ENCODE results near the gene NBPF1. TPM values are rescaled to one million over a fixed set of nuclear protein-coding genes. Genes with fewer than 3 reads are reported as not detected.
"Not testable (repeated sequence)": the region's sequence is repeated elsewhere in the genome, so short reads cannot be mapped to it uniquely, and the experiment has no call there.

NBPF1 gene
- 11.7 TPM for total RNA-seq
- long read RNA-seq, partial matches to known transcripts, result 0 of 13 reads
- long read RNA-seq, other reads (novel, unspliced or antisense), result 9 of 13 reads

DNA sequence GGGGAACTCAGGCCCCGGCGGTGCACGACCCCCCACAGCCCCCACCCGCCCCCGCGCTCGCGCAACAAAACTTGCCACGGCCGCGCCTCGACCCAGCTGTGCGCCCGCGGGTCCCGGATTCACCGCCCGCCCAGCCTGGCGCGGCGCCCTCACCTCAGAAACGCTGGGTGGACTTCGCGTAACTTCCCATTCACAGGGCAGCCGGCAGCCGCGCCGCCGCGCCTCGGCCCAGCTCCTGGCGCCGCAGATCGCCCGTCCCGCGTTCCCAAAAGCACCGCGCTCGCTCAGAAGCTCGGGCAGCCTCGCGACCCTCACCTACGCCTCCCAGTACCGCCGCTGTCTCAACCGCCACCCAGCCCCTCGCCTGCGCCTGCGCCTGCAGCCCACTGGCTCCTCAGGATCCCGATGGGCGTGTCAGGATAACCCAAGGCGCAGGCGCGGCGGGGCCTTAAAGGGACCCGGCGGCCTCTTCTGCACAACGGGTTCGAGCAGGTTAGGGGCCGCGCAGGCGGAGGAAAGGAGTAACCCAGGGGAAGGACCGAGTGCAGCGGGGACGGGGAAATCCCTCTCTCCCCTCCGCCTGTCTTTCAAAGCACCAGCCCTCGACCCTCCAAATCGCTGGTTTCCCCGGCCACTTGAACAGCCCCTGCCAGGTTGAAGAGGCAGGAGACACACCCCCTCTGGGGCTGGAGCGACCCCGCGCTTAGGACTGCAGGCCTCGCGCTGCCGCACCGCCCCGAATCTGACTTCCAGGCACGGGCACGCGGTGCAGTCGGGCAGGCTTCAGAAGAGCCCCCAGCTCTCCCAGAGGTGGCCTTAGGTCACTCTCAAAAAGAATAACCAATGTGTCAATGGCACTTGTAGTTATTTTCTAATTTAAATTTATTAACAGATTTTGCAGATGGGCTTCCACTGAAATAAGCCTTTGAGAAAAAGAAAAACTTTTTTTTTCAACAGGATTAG lies at the start of gene NBPF1:
NBPF1 (minus strand) TSS at position 380 of the 963 bp plus-strand sequence.
- DNase-seq (peak; percentile 99), ATAC-seq (ENCODE audit: poor library complexity) (peak; percentile 99)
- intact Hi-C loops (cut with DNase I), result loop anchor here (10.0 kb wide), 1 partner anchor 169 kb away; the partner anchor contains the start of gene NECAP2

DNA sequence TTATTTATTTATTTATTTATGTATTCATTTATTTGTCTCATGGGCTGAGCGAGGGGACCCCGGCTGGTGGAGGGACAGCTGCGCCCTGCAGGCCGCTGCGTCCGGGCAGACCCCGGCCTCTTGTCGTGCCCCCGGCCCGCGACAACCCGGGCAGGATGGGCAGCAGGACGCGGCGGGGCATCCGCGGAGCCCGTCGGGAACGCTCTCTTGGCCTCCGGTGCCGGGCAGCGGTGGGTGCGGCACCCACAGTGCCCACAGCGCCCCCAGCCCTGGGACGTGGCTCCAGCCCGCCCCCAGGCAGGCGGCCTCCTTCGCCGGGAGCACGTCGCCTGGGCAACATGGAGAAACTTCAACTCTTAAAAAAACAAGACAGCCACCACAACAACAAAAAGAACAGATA lies 44.9 kb upstream of the NBPF1 start:
- ATAC-seq (ENCODE audit: poor library complexity); intact Hi-C loops (cut with DNase I); DNase-seq: not testable (repeated sequence)

DNA sequence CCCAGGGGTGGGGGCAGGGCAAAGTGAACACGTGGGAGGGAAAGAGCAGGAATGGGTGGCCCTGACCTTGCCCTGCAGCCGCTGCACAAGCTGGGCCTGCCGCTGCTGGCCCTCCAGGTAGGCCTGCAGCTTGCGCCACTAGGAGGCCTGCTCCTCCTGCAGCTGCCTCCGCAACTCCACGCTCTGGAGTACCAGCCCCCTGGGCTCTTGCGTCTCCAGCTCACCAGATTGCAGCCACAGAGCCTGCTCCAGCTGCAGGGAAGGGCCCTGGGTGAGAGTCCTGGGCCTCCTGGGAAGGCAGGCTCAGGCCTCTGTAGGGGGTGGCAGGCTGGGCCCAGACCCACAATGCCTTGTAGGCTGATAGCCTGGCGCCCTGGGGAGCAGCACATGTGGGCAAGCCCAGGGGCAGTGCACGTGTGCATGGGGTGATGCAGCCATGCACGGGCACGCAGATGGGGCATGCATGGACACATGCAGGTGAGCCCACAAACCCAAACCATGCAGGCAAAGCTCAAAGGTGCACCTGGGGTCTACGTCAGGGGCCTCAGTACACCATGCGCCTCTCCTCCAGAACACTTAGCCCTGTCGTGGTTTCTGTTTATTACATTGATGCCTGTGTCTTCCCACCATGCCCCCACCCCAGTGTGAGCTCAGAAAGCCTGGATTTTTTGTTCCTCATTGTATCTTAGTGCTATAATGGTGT lies 43.8 kb upstream of the NBPF1 start:
- intact Hi-C loops (cut with DNase I); ATAC-seq (ENCODE audit: poor library complexity); DNase-seq: not testable (repeated sequence)

DNA sequence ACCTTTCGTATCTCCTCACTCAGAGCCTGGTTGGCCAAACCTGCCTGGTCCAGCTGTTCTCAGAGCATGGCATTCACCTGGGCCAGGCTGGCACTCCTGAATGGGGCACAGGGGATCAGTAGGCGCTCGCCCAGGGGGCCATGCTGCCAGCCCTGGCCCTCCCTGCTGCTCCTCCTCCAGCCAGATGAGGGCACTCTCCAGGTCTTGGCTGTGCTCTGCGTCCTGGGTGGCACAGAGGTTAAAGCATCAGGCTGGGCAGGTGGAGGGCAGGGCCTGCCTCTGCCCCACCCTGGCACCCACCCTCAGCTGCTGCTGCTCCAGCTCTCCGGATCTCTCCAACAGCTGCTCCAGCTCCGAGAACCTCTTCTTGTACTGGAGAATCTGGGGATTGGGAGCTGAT lies 43.2 kb upstream of the NBPF1 start:
- intact Hi-C loops (cut with DNase I); DNase-seq; ATAC-seq (ENCODE audit: poor library complexity): not testable (repeated sequence)

DNA sequence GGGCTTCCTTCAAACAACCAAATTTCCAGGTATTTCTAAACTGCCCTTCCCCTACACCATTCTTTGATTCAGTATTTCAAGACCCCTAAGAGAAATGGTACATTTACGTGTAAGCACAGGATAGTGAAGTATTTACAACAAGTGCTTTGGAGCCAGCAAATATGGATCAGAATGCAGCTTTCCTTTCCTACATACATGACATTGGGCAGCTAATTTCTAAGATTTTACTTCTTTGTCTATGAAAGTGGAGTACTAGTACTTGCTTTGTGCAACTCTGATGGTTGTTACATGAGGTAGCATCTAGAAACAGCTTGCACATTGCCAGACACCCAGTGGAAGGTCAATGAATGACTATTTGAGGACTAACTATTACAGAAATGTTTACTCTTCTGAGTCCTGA lies 38.2 kb upstream of the NBPF1 start:
- ATAC-seq (ENCODE audit: poor library complexity); DNase-seq; intact Hi-C loops (cut with DNase I): not testable (repeated sequence)

DNA sequence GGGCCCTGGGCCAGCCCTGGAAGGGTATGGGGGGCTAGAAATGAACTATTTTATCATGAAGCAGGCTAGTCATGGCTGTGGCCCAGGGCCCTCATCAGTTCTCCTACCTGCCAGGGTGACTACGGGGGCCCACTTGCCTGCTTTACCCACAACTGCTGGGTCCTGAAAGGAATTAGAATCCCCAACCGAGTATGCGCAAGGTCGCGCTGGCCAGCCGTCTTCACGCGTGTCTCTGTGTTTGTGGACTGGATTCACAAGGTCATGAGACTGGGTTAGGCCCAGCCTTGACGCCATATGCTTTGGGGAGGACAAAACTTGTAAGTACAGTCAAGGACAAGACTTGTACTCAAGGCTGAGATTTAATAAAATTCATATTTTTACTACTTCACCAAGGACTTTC lies 36.6 kb upstream of the NBPF1 start:
- intact Hi-C loops (cut with DNase I); ATAC-seq (ENCODE audit: poor library complexity); DNase-seq: not testable (repeated sequence)

DNA sequence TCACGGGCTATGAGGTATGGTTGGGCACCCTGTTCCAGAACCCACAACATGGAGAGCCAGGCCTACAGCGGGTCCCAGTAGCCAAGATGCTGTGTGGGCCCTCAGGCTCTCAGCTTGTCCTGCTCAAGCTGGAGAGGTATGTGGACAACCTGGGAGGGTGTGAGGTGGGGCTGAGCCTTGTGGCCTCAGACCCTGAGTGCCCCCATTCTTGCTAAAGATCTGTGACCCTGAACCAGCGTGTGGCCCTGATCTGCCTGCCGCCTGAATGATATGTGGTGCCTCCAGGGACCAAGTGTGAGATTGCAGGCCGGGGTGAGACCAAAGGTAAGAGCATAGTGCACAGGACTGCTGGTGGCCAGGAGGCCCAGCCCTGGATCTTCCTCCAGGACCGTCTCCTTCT lies 36.0 kb upstream of the NBPF1 start:
- intact Hi-C loops (cut with DNase I); ATAC-seq (ENCODE audit: poor library complexity): not testable (repeated sequence)
- peak; percentile 37 for DNase-seq

DNA sequence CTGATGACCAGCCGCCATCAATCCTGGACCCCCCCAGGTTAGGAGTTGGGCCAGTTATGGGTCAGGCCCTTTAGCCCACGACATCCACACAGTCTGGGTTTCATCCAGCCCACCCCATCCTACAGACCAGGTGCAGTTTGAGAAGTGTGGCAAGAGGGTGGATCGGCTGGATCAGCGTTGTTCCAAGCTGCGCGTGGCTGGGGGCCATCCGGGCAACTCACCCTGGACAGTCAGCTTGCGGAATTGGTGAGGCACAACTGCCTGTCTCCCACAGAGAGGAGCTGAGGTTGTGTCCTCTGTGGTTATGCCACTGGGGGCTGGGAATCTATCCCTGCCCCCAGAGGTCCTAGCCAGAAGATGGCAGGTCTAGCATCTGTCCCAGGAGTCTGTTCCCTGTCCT lies 35.4 kb upstream of the NBPF1 start:
- ATAC-seq (ENCODE audit: poor library complexity); intact Hi-C loops (cut with DNase I); DNase-seq: not testable (repeated sequence)

DNA sequence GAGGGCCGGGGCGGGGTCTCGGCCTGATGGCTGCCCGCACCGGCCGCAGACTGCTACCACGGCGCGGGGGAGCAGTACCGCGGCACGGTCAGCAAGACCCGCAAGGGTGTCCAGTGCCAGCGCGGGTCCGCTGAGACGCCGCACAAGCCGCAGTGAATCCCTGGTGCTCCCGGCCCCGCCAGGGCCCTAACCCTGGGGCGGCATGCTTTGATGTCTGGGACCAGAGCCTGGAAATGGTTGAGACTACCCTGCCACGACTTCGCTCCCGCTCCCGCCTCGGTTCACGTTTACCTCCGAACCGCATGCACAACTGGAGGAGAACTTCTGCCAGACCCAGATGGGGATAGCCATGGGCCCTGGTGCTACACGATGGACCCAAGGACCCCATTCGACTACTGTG lies 34.9 kb upstream of the NBPF1 start:
- peak; percentile 41 for DNase-seq
- ATAC-seq (ENCODE audit: poor library complexity), result not testable (repeated sequence)

DNA sequence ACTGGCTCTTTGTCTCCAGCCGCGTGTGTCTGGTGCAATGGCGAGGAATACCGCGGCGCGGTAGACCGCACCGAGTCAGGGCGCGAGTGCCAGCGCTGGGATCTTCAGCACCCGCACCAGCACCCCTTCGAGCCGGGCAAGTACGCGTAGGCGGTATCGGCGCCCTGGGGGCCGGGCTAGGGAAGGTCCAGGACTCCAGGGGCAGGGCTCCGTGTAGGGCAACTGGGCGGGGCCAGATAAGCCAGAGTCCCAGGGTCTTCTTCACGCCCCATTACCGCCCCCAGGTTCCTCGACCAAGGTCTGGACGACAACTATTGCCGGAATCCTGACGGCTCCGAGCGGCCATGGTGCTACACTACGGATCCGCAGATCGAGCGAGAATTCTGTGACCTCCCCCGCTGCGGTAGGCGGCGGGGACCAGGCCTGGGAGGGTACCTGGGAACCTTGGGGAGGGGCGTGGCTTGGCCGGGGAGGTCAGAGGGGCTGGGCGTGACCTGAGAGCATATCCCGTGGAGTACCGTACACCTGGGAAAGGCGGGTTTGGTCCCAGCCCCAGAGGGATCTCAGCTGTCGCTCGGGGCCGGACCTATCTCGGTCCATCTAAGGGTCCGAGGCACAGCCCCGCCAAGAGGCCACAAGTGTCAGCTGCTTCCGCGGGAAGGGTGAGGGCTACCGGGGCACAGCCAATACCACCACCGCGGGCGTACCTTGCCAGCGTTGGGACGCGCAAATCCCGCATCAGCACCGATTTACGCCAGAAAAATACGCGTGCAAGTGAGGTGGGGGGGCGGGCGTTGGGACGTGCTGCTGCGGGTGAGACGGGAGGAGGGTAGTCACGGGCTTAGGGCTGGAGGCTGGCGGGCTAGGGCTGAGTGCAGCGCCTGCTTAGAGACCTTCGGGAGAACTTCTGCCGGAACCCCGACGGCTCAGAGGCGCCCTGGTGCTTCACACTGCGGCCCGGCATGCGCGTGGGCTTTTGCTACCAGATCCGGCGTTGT lies 34.1 kb upstream of the NBPF1 start:
- intact Hi-C loops (cut with DNase I), result not testable (repeated sequence)
- peak; percentile 12 for ATAC-seq (ENCODE audit: poor library complexity)
- peak; percentile 39 for DNase-seq

More for the DNA sequence above, 34.9 kb upstream of the NBPF1 start:
- intact Hi-C loops (cut with DNase I), result not testable (repeated sequence)

DNA sequence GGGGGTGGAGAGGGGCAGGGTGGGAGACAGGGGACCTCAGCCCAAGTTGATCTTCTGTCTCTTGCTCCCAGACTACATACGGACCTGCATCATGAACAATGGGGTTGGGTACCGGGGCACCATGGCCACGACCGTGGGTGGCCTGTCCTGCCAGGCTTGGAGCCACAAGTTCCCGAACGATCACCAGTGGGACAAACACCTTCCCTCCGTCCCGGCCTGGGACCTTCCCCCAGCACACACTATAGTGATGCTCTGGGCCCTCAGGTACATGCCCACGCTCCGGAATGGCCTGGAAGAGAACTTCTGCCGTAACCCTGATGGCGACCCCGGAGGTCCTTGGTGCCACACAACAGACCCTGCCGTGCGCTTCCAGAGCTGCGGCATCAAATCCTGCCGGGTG lies 33.4 kb upstream of the NBPF1 start:
- ATAC-seq (ENCODE audit: poor library complexity); DNase-seq; intact Hi-C loops (cut with DNase I): not testable (repeated sequence)

DNA sequence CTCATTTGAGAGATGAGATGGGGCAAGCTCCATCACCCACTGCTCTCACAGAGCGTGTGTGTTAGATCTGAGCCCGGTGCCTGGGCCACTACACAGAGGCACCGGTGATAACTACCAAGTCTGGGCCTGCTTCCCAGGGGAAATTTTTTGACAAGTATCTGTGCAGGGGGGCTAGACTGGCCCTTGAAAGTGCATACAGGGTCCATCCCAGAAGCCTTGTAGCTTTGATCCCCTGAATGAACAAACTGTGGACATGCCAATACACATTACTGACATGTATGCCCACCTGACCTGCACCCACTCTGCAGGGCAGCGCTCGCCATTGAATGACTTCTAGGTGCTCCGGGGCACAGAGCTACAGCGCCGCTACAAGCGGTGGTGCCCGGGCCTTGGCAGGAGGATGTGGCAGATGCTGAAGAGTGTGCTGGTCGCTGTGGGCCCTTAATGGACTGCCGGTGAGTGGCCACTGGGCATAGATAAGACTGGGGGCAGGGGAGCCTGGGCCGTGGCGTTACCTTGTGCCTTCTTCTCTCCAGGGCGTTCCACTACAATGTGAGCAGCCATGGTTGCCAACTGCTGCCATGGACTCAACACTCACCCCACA lies 32.8 kb upstream of the NBPF1 start:
- peak; percentile 40 for DNase-seq
- ATAC-seq (ENCODE audit: poor library complexity); intact Hi-C loops (cut with DNase I): not testable (repeated sequence)

DNA sequence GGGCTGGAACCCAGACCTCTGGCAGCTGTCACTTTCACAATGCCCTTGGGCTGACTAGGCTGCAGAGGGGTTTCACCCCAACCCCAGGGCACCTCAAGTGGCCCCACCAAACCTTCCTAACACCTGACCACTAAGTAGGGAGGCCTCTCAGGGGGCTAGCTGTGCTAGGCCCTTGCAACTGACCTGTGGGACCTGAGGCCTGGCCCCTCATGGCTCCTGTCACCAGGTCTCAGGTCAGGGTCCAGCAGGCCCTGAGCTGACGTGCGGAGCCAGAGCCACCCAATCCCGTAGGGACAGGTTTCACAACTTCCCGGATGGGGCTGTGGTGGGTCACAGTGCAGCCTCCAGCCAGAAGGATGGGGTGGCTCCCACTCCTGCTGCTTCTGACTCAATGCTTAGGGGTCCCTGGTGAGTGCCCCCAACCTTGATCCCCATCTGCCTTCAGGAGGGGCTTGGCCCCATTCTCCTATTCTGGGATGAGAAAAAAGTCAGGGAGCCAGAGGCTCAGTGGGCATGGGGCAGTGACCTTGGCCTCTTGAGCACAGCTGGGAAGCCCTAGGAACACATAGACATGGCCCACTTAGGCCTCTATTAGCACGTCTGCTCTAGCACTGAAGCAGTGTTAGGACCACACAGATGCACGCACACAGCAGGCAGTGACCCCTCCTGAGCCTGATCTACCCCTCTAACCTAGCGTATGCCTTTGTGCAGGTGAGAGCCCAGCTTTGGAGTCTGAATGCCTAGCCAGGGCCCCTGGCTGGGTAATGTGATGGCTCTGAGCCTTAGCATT lies 32.1 kb upstream of the NBPF1 start:
- intact Hi-C loops (cut with DNase I), result not testable (repeated sequence)

DNA sequence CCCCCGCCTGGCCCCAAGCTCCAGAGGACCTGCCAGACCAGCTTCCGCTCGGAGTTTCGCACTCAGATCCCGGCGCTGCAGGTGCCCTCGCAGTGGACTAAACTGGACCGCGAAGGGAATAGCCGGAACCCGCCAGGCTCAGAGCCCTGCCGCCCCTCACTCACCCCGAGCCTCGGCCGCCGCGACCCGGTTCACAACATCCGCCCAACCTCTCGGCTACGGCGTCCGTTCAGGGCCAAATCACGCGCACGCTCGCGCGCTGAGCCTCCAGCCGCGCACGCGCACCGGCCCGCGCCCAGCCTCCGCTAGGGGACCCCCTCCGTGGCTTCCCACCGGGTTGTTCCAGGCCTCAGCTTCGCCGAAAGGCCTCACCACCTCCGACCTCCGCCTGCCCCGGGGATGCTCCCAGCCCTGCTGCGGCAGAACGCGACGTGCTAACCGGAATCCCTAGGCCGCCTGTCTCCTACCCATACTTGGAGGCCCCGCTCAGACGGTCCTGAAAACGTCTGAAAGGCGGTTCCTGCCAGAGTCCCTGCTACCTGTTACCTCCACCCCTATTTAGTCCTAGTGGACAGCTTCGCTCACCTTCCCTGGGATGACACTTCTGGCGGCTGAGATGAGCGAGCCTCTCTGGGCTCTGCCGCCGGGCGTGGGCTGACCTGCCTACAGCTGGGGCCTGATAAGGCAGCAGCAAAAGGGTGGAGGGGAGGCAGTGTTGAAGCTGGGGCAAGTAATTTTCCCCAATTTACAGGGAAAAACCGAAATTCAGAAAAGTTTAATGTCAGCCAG lies 31.3 kb upstream of the NBPF1 start:
- peak; percentile 97 for ATAC-seq (ENCODE audit: poor library complexity)
- intact Hi-C loops (cut with DNase I), result not testable (repeated sequence)
- peak; percentile 99 for DNase-seq

More for the DNA sequence above, 32.1 kb upstream of the NBPF1 start:
- peak; percentile 52 for DNase-seq
- not testable (repeated sequence) for ATAC-seq (ENCODE audit: poor library complexity)

DNA sequence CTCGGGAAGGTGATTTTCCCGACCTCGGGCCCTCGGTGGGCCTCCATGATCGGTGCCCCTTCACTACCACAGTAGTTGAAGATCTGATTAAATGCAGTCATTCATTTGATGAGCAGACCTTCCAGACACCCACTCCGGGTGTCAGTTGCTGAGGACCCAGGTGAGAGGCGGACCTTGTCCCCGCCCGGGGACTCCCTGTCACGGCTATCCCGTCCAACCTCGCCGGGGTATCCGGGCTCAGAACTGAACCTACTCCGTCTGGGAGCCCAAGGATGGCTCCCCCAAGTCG lies 30.8 kb upstream of the NBPF1 start:
- intact Hi-C loops (cut with DNase I), result no loop called here
- ATAC-seq (ENCODE audit: poor library complexity) (no peak), DNase-seq (no peak)

DNA sequence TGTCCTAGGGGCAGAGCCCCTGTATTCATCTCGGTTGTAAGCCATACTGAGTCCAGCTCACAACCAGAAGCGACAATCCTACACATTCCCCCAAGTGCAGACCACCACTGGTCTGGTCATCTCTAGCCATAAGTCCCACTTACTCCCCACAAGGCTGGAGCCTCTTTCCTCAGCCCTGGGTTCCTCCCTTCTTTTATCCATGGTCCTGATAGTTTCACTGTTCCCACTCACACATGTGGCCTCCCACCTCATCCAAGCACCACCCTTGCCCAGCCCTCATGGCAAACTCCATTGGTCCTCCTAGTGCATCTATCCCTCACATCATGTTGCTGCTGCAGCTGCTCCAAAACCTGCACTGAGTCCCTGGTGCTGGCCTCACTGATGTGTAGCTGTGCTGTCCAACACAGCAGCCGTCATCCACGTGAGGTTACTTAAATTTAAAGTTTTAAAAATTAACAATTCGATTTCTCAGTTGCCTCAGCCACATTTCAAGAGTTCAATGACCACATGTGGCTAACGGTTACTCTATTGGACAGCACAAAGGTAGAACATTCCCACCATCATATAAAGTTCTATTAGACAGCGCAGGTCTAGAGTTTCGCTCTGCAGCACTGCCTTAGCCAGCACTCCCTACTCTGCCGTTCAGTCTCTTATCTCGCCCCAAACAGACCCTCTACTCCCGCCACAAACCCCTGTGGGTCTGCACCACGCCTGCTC lies 30.3 kb upstream of the NBPF1 start:
- intact Hi-C loops (cut with DNase I), result not testable (repeated sequence)

More for the DNA sequence above, 30.3 kb upstream of the NBPF1 start:
- not testable (repeated sequence) for ATAC-seq (ENCODE audit: poor library complexity)
- peak; percentile 38 for DNase-seq
